Neuron (in vitro differentiated cells): ENCODE results near the gene CCL20.

Experiments used
- H2AFZ ChIP-seq: one replicate; pipeline ENCODE4 v1.6.1; 2013; ENCODE audit warnings: low read depth, mild to moderate bottlenecking, inconsistent platforms, low read length, moderate library complexity
- H3K27me3 ChIP-seq: one replicate; pipeline ENCODE4 v1.6.1; 2013; ENCODE audit warnings: low read length; ENCODE audit not compliant: insufficient read depth
- H3K36me3 ChIP-seq: one replicate; pipeline ENCODE4 v1.6.1; 2013; ENCODE audit warnings: low read length; ENCODE audit not compliant: insufficient read depth
- H3K4me1 ChIP-seq: one replicate; pipeline ENCODE4 v1.6.1; 2013; ENCODE audit warnings: low read length; ENCODE audit not compliant: insufficient read depth
- H3K4me3 ChIP-seq: 2 replicates; pipeline ENCODE4 v1.5.1; 2013; ENCODE audit warnings: mild to moderate bottlenecking, low read length, moderate library complexity
- H3K9me3 ChIP-seq: one replicate; pipeline ENCODE4 v1.6.1; 2013; ENCODE audit warnings: low read length

The CCL20 gene

GRCh38 chr2:227816507-227817294 is 3.1 kb downstream of the CCL20 start:
- H3K27me3 ChIP-seq, result no peaks in the 10 kb centered on the region
- H3K9me3 ChIP-seq, result no peaks in the 10 kb centered on the region
- H3K4me3 ChIP-seq, result no peak overlapping the region
- no peaks in the 10 kb centered on the region for H3K4me1 ChIP-seq
- H3K36me3 ChIP-seq, result no peaks in the 10 kb centered on the region
- H2AFZ ChIP-seq, result no peak overlapping the region

GRCh38 chr2:227817336-227817735 is 3.7 kb downstream of the CCL20 start:
- Histone ChIP-seq H3K36me3 (no peaks in the 10 kb centered on the region), H3K9me3 (no peaks in the 10 kb centered on the region), H3K27me3 (no peaks in the 10 kb centered on the region), H3K4me1 (no peaks in the 10 kb centered on the region), H3K4me3 (no peak overlapping the region), H2AFZ (no peak overlapping the region)

GRCh38 chr2:227817850-227818674 is 4.4 kb downstream of the CCL20 start:
- Histone ChIP-seq H3K4me3 (no peak overlapping the region), H3K9me3 (no peaks in the 10 kb centered on the region), H3K4me1 (no peaks in the 10 kb centered on the region), H2AFZ (no peak overlapping the region), H3K27me3 (no peaks in the 10 kb centered on the region), H3K36me3 (no peaks in the 10 kb centered on the region)

GRCh38 chr2:227818675-227819397 is 5.2 kb downstream of the CCL20 start:
- no peaks in the 10 kb centered on the region for H3K27me3 ChIP-seq
- H3K36me3 ChIP-seq, result no peaks in the 10 kb centered on the region
- H3K4me1 ChIP-seq, result no peaks in the 10 kb centered on the region
- H3K4me3 ChIP-seq, result no peak overlapping the region
- no peak overlapping the region for H2AFZ ChIP-seq
- H3K9me3 ChIP-seq, result no peaks in the 10 kb centered on the region

- Histone ChIP-seq H3K36me3 (no peaks in the 10 kb centered on the region), H2AFZ (no peak overlapping the region), H3K4me1 (no peaks in the 10 kb centered on the region), H3K4me3 (no peak overlapping the region), H3K27me3 (no peaks in the 10 kb centered on the region), H3K9me3 (no peaks in the 10 kb centered on the region)
Observed at GRCh38 chr2:227819398-227819697, 5.7 kb downstream of the CCL20 start.

GRCh38 chr2:227821043-227821942 is 7.7 kb downstream of the CCL20 start:
- Histone ChIP-seq H3K9me3 (no peaks in the 10 kb centered on the region), H3K27me3 (no peaks in the 10 kb centered on the region), H3K4me1 (no peaks in the 10 kb centered on the region)

GRCh38 chr2:227822416-227823003 is 8.9 kb downstream of the CCL20 start:
- H3K27me3 ChIP-seq, result no peaks in the 10 kb centered on the region
- no peaks in the 10 kb centered on the region for H3K4me1 ChIP-seq
- H3K9me3 ChIP-seq, result no peaks in the 10 kb centered on the region
- H3K36me3 ChIP-seq, result no peaks in the 10 kb centered on the region
- no peak overlapping the region for H2AFZ ChIP-seq
- no peak overlapping the region for H3K4me3 ChIP-seq

More at GRCh38 chr2:227821043-227821942, 7.7 kb downstream of the CCL20 start:
- Histone ChIP-seq H3K4me3 (no peak overlapping the region), H3K36me3 (no peaks in the 10 kb centered on the region), H2AFZ (no peak overlapping the region)

GRCh38 chr2:227823922-227824321 is 10.3 kb downstream of the CCL20 start:
- Histone ChIP-seq H3K27me3 (no peaks in the 10 kb centered on the region), H3K4me1 (no peaks in the 10 kb centered on the region), H2AFZ (no peak overlapping the region), H3K4me3 (no peak overlapping the region), H3K9me3 (no peaks in the 10 kb centered on the region), H3K36me3 (no peaks in the 10 kb centered on the region)

GRCh38 chr2:227824711-227825110 is 11.1 kb downstream of the CCL20 start:
- Histone ChIP-seq H2AFZ (no peak overlapping the region), H3K9me3 (no peaks in the 10 kb centered on the region), H3K4me1 (no peaks in the 10 kb centered on the region), H3K4me3 (no peak overlapping the region), H3K27me3 (peaks cover 3% of the 10 kb centered on the region), H3K36me3 (no peaks in the 10 kb centered on the region)

GRCh38 chr2:227826019-227826521 is 12.4 kb downstream of the CCL20 start:
- Histone ChIP-seq H3K4me3 (no peak overlapping the region), H3K9me3 (no peaks in the 10 kb centered on the region), H3K36me3 (no peaks in the 10 kb centered on the region), H3K27me3 (peaks cover 3% of the 10 kb centered on the region), H2AFZ (no peak overlapping the region), H3K4me1 (no peaks in the 10 kb centered on the region)

- Histone ChIP-seq H3K9me3 (no peaks in the 10 kb centered on the region), H3K4me1 (no peaks in the 10 kb centered on the region), H3K27me3 (peaks cover 3% of the 10 kb centered on the region), H2AFZ (no peak overlapping the region), H3K4me3 (no peak overlapping the region), H3K36me3 (no peaks in the 10 kb centered on the region)
Observed at GRCh38 chr2:227826563-227826962, 12.9 kb downstream of the CCL20 start.

GRCh38 chr2:227827143-227827542 is 13.5 kb downstream of the CCL20 start:
- Histone ChIP-seq H2AFZ (no peak overlapping the region), H3K4me1 (no peaks in the 10 kb centered on the region), H3K9me3 (no peaks in the 10 kb centered on the region), H3K4me3 (no peak overlapping the region), H3K36me3 (no peaks in the 10 kb centered on the region), H3K27me3 (peaks cover 3% of the 10 kb centered on the region)
